ENCODE results near the gene DAB1. TPM values are rescaled to one million over a fixed set of nuclear protein-coding genes. Genes with fewer than 3 reads are reported as not detected.

Gene DAB1
- total RNA-seq, 2 experiments from 2014 or later = 0.52 to 0.61 TPM

- Histone ChIP-seq H3K4me1 (ENCODE audit: insufficient read depth, low read length) (no peaks in the 10 kb centered on the region), H3K36me3 (ENCODE audit: insufficient read depth, low read length) (no peaks in the 10 kb centered on the region), H3K27me3 (ENCODE audit: control insufficient read depth in 1 of 2, insufficient read depth in 2 of 2, low read length in 2 of 2) (peaks cover 0 to 3% of the 10 kb centered on the region in 2 experiments), H3K9me3 (ENCODE audit: control insufficient read depth in 1 of 2, insufficient read depth in 1 of 2, low read length in 2 of 2) (no peaks in the 10 kb centered on the region), H3K4me3 (ENCODE audit: low read length) (no peak overlapping the region), H3K27ac (ENCODE audit: low read depth in 1 of 2, low read length in 2 of 2) (no peak overlapping the region)
- Mint-ChIP-seq H3K27me3 (peaks cover 10% of the 10 kb centered on the region), H3K4me3 (no peak overlapping the region), H3K27ac (no peak overlapping the region), H3K4me1 (ENCODE audit: low read depth) (no peaks in the 10 kb centered on the region), H3K36me3 (ENCODE audit: low read depth) (no peaks in the 10 kb centered on the region), H3K9me3 (peaks cover 2% of the 10 kb centered on the region)
- no peak for TF ChIP-seq CTCF (IDR thresholded peaks at IDR 0.05)
- DNase-seq = no peak
- no peak for ATAC-seq (ENCODE audit: poor library complexity)
- ChIA-PET CTCF (no interaction called here), POLR2A (no interaction called here)
- intact Hi-C loops (cut with DNase I, micrococcal nuclease) = no loop called here
These were observed 27.7 kb upstream of the DAB1 start for GRCh38 chr1:57451516-57451915.

- ATAC-seq (ENCODE audit: poor library complexity) (no peak), DNase-seq (no peak)
- peaks cover 10% of the 10 kb centered on the region for H3K27me3 Mint-ChIP-seq
- ChIA-PET CTCF (no interaction called here), POLR2A (no interaction called here)
- no peaks in the 10 kb centered on the region for H3K36me3 ChIP-seq (ENCODE audit: insufficient read depth, low read length)
- H3K4me1 ChIP-seq (ENCODE audit: insufficient read depth, low read length) = no peaks in the 10 kb centered on the region
- no peak overlapping the region for H3K27ac Mint-ChIP-seq
- no peak overlapping the region for H3K4me3 ChIP-seq (ENCODE audit: low read length)
- peaks cover 2% of the 10 kb centered on the region for H3K9me3 Mint-ChIP-seq
- no peak overlapping the region for H3K4me3 Mint-ChIP-seq
- H3K36me3 Mint-ChIP-seq (ENCODE audit: low read depth) = no peaks in the 10 kb centered on the region
- H3K27me3 ChIP-seq (ENCODE audit: control insufficient read depth in 1 of 2, insufficient read depth in 2 of 2, low read length in 2 of 2) = peaks cover 0 to 3% of the 10 kb centered on the region in 2 experiments
- intact Hi-C loops (cut with DNase I, micrococcal nuclease) = no loop called here
- H3K9me3 ChIP-seq (ENCODE audit: control insufficient read depth in 1 of 2, insufficient read depth in 1 of 2, low read length in 2 of 2) = no peaks in the 10 kb centered on the region
- H3K27ac ChIP-seq (ENCODE audit: low read depth in 1 of 2, low read length in 2 of 2) = no peak overlapping the region
- no peaks in the 10 kb centered on the region for H3K4me1 Mint-ChIP-seq (ENCODE audit: low read depth)
- TF ChIP-seq CTCF (IDR thresholded peaks at IDR 0.05) = no peak
These were observed 27.1 kb upstream of the DAB1 start for GRCh38 chr1:57450981-57451380.

- Histone ChIP-seq H3K36me3 (ENCODE audit: insufficient read depth, low read length) (no peaks in the 10 kb centered on the region), H3K27me3 (ENCODE audit: control insufficient read depth in 1 of 2, insufficient read depth in 2 of 2, low read length in 2 of 2) (peaks cover 0 to 3% of the 10 kb centered on the region in 2 experiments), H3K9me3 (ENCODE audit: control insufficient read depth in 1 of 2, insufficient read depth in 1 of 2, low read length in 2 of 2) (no peaks in the 10 kb centered on the region), H3K4me1 (ENCODE audit: insufficient read depth, low read length) (no peaks in the 10 kb centered on the region), H3K4me3 (ENCODE audit: low read length) (no peak overlapping the region), H3K27ac (ENCODE audit: low read depth in 1 of 2, low read length in 2 of 2) (no peak overlapping the region)
- H3K9me3 Mint-ChIP-seq = peaks cover 2% of the 10 kb centered on the region
- H3K4me1 Mint-ChIP-seq (ENCODE audit: low read depth) = no peaks in the 10 kb centered on the region
- CTCF ChIA-PET = no interaction called here
- no peak overlapping the region for H3K4me3 Mint-ChIP-seq
- H3K27me3 Mint-ChIP-seq = peaks cover 18% of the 10 kb centered on the region
- no peak overlapping the region for H3K27ac Mint-ChIP-seq
- no peaks in the 10 kb centered on the region for H3K36me3 Mint-ChIP-seq (ENCODE audit: low read depth)
- DNase-seq = no peak
- no peak for TF ChIP-seq CTCF (IDR thresholded peaks at IDR 0.05)
- intact Hi-C loops (cut with DNase I, micrococcal nuclease) = no loop called here
- POLR2A ChIA-PET = no interaction called here
- ATAC-seq (ENCODE audit: poor library complexity) = no peak
These were observed 23.7 kb upstream of the DAB1 start for GRCh38 chr1:57447551-57447950.

All from CD4-positive, alpha-beta T cell (primary cell).